GM23248 (cell line): ENCODE measurements around the gene HIF1A.

ENCODE experiments used
- EZH2 ChIP-seq: fragments of 200-600 bp; sonication (generic); IDR thresholded peaks from 2 replicates; pipeline ENCODE4 v1.6.1; 2018; ENCODE audit warnings: antibody characterized with exemption, mild to moderate bottlenecking; ENCODE audit not compliant: insufficient read depth, poor library complexity, severe bottlenecking
- EZH2phosphoT487 ChIP-seq: fragments of 200-600 bp; sonication (generic); IDR thresholded peaks from 2 replicates; pipeline ENCODE4 v1.6.1; 2018; ENCODE audit warnings: antibody characterized with exemption, moderate library complexity, mild to moderate bottlenecking, low read depth; ENCODE audit not compliant: insufficient read depth

DNA sequence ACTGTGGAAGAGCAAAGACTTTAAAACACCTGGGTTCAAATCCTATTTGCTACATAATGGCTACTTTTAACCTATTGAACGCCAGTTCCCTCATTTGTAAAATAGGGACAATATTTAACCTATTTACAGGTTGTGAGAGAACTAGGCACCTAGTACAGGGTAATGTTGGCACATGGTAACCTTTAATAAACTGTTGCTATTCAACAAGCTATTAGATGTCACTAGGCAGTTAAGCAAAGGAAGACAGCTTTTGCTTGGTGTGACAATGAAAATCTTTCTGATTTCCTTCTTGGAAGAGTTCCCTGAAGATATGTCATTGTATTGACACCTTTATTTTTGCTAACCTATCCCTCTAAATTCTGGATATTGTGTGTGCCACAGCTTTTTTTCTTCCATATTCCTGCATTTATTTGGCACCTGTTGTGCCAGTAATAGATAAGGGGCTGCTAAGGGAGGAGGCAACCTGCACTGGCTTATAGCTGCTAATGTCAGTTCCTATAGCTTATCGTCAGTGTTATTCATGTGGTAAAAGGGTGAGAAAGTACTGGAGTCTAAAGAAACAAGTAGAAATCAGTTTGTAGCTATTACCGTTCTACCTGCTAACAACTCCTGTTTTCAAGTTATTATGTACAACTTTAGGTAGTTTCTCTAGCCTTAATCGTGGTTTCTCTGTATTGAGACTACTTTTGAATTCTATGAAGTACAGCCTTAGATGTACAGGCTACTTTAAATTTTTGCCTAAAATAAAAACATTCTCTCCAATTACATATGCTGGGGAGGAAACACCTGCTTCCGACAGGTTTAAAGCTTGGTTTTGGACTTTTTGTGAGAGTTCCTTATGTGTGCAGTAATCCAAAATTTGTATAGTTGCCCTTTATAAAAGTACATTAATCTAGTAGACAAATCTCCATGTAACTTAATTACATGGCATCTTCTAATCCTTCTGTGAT, 24.3 kb downstream of the HIF1A start:
- TF ChIP-seq EZH2phosphoT487 (no peak), EZH2 (no peak)
